Measurements from ENCODE around the gene CFAP92.

The CFAP92 gene

DNA sequence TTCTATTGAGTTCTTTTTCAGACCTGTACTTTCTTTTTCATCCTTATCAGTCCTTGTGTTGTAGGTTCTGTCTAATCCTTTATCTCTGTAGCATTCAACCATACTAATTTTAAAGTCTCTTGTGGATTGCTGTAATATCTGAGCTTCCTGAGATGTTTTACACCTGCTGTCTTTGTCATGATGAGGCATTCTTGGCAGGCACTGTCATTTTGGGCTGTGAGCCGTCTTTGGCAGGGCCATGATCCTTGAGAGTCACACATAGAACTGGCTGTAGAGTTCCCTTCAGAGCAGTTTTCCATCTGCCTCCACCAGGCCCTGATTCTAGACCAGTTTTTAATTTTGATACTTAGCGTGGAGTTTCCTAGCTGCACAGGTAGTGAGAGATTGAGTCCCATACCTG, 13.9 kb upstream of the CFAP92 start:
- DNase-seq (ENCODE audit: low read depth), result no peak

GRCh38 chr3:129006864-129007263, 13.0 kb upstream of the CFAP92 start:
- DNase-seq (ENCODE audit: low read depth), result no peak

GRCh38 chr3:129005526-129006303, 11.8 kb upstream of the CFAP92 start:
- no peak for DNase-seq (ENCODE audit: low read depth)

DNA sequence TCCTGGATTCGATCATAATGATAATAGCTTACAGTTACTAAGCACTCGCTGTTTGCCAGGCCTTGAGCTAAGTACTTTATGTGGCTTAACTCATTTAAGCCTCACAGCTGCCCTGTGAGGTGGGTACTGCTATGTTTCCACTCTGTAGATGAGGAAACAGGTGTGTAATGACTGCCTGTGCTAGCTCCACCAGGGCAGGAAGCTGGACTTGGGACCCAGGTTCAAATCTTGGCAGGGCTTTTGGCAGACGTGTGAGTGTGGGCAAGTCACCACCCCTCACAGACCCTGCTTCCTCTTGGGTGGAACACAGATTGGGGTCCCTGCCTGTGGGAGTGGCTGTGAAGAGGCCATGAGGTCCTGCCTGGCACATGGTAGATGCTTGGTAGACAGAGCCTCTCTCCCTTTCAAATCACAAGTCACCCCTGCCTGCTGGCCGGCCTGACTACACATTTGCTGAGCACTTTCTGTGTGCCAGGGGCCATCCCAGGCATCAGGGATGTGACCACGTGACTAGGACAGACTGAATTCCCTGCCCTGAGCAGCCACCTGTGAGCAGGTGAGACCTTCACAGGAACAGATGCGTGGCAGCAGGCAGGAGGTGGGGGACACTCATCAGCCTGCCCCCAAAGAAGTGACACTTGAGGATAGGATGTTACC, 10.9 kb upstream of the CFAP92 start:
- no peak for DNase-seq (ENCODE audit: low read depth)

- no peak for DNase-seq (ENCODE audit: low read depth)
Measured at GRCh38 chr3:129003578-129004112, 9.8 kb upstream of the CFAP92 start.

DNA sequence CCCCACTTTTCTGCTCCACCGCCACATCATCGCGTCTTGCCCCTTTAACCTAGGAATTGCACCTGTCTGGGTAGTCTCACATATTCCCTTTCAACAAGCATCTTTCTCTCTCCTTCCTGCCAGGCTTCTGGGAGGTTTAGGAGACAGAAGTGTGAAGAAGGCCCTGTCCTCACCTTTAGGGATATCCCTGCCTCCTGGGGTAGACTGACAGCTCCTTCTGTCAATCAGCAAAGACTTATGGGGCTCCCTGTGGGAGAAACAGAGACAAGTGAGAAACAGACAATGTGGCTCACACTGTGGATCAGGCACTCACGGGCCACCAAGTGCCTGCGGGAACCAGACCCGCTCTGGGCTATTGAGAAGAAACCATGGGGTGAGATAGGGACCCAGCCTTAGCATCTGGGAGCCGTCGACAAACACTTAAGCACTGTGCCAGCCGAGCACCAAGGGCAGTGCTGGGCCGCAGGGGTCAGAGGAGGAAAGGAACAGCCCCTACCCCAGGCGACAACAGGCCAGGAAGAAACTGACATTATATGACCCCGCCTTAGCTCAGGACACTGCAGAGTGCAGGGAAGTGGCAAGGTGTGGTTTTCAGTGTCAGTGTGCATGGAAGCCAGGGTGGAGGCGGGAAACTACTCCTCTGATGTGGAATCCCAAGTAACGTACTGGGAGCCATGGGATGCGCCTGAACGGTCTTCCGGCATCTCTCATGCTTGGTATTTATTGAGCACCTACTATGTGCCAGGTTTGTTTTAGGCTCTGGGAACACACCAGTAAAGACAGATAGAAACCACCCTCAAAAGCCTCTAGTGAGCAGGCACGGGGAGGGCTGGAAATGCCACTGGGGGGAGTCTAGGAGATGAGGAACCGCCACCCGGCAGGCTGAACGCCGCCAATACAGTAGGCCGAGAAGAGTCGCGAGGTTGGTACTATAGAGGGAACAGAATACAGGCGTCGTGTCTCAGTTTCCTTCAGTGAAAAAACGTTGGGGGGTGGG, 9.0 kb upstream of the CFAP92 start:
- DNase-seq (ENCODE audit: low read depth), result no peak

GRCh38 chr3:129001806-129002572, 8.1 kb upstream of the CFAP92 start:
- DNase-seq (ENCODE audit: low read depth), result no peak

- DNase-seq (ENCODE audit: low read depth), result no peak
Measured at GRCh38 chr3:129001101-129001805, 7.4 kb upstream of the CFAP92 start, which contains the start of gene EFCC1. Gene EFCC1, plus strand, starts transcription at chr3:129001304. Its CDS starts 325 bp downstream, at chr3:129001629.

GRCh38 chr3:129000742-129001100, 6.8 kb upstream of the CFAP92 start:
- DNase-seq (ENCODE audit: low read depth), result no peak

- DNase-seq (ENCODE audit: low read depth), result no peak
Measured at GRCh38 chr3:128999102-128999501, 5.2 kb upstream of the CFAP92 start.

GRCh38 chr3:128998561-128998960, 4.7 kb upstream of the CFAP92 start:
- no peak for DNase-seq (ENCODE audit: low read depth)

DNA sequence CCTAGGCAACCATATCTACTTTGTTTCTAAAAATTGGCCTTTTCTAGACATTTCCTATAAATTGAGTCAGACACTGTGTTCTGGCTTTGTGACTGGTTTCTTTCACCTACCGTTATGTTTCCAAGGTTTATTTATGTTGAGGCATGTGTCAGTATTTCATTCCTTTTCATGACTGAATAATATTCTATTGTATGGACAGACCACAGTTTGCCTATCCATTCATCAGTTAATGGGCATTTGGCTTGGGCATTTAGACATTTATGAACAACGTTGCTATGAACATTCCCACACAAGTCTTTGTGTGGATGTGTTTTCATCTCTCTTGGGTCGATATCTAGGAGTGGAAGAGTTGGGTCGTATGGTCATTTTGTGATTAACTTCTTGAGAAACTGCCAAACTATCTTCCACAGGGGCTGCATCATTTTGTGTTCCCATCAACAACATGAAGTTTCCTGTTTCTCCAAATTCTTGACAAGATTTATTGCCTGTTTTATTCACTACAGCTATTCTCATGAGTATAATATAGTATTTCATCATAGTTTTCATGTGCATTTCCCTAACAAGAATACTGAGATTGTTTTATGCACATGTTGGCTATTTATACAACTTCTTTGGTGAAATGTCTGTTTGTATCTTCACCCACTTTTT, 3.7 kb upstream of the CFAP92 start:
- no peak for DNase-seq (ENCODE audit: low read depth)

DNA sequence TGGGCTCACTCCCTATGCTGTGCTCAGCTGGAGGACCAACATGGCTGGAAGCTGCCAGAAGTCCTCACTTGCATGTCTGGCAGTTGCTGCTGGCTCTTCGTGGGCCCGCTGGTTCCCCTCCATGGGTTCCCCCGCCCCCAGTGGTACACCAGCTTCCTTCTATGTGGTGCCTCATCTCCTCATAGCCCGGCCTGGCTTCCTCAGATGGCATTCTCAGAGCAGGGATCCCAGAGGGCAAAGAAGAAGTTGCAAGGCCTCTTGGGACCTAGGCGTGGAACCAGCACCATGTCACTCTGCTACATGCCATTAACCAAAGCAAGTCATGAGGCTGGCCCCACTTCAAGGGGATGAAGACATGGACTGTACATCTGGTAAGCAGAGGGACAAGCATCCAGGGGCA, 2.9 kb upstream of the CFAP92 start:
- DNase-seq (ENCODE audit: low read depth), result no peak

- DNase-seq (ENCODE audit: low read depth), result no peak
Measured at GRCh38 chr3:128996200-128996599, 2.3 kb upstream of the CFAP92 start.

DNA sequence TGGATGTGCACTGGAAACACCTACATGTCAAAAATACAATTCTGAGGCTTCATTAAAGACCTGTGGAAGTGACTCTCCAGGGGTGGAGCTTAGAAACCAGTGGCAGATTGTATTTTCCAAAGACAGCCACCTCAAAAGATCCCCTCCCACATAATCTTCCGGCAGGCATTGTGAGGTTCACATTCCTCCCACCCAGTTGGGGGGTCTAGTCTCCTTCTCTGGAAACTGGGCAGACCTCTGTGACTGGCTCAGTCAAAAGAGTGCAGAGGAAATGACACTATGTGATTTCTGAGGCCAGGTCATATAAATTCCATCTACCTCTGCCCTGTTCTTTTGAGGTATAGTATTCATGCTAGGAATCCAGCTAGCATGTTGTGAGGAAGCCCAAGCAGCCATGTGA, 1.9 kb upstream of the CFAP92 start:
- no peak for DNase-seq (ENCODE audit: low read depth)

DNA sequence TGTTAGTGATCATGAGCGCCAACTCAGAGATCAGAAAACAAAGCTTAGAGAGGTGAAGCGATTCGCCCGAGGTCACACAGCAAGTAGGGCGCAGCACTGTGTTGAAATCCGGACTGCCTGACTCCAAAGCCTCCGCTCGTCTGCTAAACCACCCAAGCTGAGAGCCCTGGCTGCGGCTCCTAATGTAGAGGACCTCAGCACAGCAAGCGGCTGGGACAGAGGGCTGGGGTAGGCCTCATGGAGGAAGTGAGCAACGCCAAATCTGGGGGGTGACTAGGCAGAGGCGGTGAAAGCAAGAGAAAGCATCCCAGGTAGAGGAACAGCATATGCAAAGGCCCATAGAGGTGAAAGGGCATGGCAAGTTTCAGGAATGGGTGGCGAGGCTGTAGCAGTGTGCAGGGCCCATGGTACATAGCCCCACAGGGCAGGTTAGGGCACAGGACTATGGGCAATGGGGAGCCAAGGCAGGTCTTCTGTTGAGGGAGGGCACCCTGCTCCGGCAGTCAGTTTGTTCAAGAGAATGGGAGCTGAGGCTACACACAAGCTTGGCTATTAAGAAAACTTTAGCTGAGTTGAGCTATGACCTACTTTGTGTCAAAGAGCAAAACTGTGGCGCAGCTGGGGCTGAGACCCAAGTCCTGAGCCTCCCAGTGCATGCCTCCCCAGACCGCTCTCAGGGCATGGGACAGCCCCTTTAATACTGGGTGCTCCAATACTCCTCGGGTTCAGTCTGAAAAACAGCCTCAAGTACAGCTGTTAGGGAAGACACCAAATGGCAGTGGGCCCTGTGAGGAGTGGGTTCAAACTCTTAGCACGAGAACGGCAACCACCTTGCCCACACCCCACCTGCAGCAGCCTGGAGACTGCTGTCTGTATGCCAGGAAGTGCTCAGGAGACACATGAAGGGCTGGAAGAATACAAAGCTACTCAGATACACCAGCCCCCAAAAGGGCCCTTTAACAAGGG, 988 bp upstream of the CFAP92 start:
- no peak for DNase-seq (ENCODE audit: low read depth)

- DNase-seq (ENCODE audit: low read depth), result peak; percentile 37
Measured at GRCh38 chr3:128994173-128994512, 267 bp upstream of the CFAP92 start.

- no peak for DNase-seq (ENCODE audit: low read depth)
Measured at GRCh38 chr3:128992926-128993460, 883 bp downstream of the CFAP92 start.

DNA sequence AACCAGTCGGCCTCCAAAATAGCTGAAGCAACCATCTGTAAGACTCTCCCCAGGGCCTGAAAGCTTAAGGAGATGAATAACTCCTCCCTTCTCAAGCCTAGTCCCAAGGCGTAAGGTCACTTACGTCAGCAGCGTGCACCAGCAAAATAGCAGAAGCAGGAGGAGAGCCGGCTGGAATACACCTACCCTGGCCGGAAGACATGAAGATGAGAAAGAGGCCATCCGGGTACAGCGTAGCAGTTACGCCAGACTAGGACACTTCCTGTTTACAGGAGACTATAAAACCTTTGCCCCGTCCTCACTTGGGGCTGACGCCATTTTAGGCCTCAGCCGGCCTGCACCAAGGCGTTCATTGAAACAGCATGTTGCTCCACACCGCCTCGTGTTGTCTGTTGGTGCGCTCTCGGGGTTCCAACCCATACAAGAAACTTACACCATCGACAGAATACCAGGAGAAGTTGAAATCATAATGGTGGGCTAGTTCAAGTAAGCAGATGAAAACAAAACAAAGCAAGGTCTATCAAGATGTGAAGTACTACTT, 2.5 kb downstream of the CFAP92 start:
- DNase-seq (ENCODE audit: low read depth), result no peak

Measured in fibroblast of gingiva (primary cell).